ENCODE results near the gene LVRN.
"Not testable (repeated sequence)": the region's sequence is repeated elsewhere in the genome, so short reads cannot be mapped to it uniquely, and the experiment has no call there.

LVRN gene, protein sequence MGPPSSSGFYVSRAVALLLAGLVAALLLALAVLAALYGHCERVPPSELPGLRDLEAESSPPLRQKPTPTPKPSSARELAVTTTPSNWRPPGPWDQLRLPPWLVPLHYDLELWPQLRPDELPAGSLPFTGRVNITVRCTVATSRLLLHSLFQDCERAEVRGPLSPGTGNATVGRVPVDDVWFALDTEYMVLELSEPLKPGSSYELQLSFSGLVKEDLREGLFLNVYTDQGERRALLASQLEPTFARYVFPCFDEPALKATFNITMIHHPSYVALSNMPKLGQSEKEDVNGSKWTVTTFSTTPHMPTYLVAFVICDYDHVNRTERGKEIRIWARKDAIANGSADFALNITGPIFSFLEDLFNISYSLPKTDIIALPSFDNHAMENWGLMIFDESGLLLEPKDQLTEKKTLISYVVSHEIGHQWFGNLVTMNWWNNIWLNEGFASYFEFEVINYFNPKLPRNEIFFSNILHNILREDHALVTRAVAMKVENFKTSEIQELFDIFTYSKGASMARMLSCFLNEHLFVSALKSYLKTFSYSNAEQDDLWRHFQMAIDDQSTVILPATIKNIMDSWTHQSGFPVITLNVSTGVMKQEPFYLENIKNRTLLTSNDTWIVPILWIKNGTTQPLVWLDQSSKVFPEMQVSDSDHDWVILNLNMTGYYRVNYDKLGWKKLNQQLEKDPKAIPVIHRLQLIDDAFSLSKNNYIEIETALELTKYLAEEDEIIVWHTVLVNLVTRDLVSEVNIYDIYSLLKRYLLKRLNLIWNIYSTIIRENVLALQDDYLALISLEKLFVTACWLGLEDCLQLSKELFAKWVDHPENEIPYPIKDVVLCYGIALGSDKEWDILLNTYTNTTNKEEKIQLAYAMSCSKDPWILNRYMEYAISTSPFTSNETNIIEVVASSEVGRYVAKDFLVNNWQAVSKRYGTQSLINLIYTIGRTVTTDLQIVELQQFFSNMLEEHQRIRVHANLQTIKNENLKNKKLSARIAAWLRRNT

DNA sequence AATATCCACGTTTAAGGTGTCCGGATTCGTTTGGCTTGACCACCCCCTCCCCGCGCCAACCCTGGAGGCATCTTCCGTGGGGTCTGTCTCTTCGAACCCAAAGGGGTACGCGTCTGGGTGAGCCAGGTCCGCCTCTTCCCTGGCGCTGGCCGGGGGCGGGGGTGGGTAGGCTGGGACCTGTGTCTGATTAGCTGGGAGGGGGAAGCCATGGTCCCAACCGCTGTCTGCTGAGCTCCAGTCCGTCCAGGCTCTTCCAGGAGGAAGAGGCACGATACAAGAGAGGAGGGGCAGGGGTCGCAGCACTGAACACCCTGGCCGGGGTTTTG, at the start of gene LVRN:
Gene LVRN (plus strand): TSS at position 237 of the 326 bp plus-strand sequence. CDS start 143 bp downstream, outside the sequence.
- H3K27ac Mint-ChIP-seq, result no peak within 1 kb of the TSS
- H3K4me3 Mint-ChIP-seq, result peak within 1 kb of the TSS; percentile 28
- peaks cover 59% of the 10 kb centered on the region for H3K27me3 Mint-ChIP-seq

DNA sequence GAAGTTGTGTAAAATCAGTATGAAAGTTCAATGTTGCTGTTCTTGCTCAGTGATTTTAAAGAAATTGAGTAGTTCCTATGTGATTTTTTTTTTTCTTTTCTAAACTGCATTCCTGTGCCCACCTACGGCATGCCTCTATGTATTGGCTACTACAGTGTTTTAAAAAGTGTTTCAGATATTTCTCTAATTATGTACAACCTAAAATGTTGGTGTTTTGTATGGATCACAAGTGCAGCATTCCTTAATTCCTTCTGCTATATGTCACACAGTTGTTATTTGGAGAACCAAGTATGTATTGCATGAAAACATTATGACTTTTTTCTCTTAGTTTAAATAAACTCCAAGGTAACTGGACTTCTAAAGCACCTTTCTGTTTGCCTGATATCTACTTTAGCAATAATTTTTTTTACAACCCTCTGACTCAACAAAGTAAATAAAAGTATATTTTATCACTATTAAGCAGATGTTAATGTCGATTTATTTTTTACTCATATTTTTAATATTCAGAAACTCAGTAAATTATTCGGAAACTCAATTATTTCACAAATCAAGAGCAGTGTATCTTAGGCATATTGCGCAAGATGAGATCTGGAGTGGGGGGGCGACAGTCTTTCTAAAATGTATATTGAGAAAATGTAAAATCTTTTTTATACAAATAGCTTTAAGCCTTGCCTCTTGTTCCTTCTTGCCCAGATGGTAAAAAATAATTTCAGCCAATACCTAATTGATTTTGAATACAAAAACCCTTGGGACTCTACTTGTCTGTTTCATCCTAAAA, 48.5 kb upstream of the LVRN start:
- H3K27ac Mint-ChIP-seq; H3K4me1 Mint-ChIP-seq; ATAC-seq; H3K4me3 Mint-ChIP-seq; DNase-seq; H3K9me3 Mint-ChIP-seq; H3K27me3 Mint-ChIP-seq; H3K36me3 Mint-ChIP-seq (ENCODE audit: low read depth): not testable (repeated sequence)

More for the DNA sequence above, at the start of gene LVRN:
- H3K4me1 Mint-ChIP-seq, result peaks cover 9% of the 10 kb centered on the region
- no peaks in the 10 kb centered on the region for H3K9me3 Mint-ChIP-seq
- no peak for DNase-seq
- no peaks in the 10 kb centered on the region for H3K36me3 Mint-ChIP-seq (ENCODE audit: low read depth)
- no peak for ATAC-seq

DNA sequence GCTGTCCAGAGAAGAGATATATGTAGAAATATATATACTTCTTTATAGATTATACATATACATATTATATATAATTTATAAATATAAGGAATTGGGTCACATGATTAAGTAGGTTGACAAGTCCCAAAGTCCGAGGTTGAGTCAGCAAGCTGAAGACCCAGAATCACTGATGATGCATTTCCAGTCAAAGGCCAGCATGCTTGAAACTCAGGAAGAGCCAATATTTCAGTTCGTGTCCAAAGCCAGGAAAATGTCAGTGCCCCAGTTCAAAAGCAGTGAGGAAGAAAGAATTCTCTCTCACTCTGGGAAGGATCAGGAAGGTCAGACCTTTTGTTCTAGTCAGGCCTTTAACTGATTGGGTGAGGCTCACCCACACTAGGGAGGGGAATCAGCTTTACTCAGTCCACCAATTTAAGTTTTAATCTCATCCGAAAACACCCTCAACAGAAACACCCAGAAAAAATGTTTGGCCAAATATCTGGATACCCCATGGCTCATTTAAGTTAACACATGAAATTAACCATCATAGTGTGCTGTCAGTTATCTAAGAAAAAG, 42.0 kb upstream of the LVRN start:
- DNase-seq, result no peak

DNA sequence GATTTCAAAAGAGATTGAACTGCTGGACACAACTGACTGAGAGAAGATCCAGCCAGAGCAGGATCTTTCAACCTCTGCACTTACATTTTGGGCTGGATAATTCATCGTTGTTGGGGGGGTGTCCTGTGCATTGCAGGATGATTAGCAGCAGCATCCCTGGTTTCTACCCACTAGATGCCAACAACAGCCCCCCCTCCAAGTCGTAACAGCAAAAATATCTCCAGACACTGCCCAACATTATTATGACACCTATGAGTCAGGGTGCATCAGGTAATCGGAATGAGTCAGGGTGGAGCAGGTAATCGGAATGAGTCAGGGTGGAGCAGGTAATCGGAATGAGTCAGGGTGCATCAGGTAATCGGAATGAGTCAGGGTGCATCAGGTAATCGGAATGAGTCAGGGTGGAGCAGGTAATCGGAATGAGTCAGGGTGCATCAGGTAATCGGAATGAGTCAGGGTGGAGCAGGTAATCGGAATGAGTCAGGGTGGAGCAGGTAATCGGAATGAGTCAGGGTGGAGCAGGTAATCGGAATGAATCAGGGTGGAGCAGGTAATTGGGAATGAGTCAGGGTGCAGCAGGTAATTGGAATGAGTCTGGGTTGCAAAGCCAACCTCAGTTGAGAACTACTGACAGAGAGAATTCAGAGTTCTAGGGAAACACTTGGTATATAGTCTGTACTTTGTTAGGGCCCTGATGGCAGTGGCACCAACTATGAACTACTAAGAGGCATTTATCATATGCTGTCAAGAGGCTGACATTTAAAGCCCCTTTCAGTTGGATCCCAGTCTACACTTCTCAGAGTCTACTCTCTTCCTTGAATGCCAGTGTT, 33.5 kb upstream of the LVRN start:
- not testable (repeated sequence) for H3K36me3 Mint-ChIP-seq (ENCODE audit: low read depth); H3K4me3 Mint-ChIP-seq; H3K9me3 Mint-ChIP-seq; H3K27ac Mint-ChIP-seq; ATAC-seq; H3K4me1 Mint-ChIP-seq; DNase-seq; H3K27me3 Mint-ChIP-seq

More for the DNA sequence above, 42.0 kb upstream of the LVRN start:
- Mint-ChIP-seq H3K9me3 (no peaks in the 10 kb centered on the region), H3K36me3 (ENCODE audit: low read depth) (peaks cover 3% of the 10 kb centered on the region), H3K4me1 (no peaks in the 10 kb centered on the region), H3K27ac (no peak overlapping the region), H3K4me3 (no peak overlapping the region), H3K27me3 (no peaks in the 10 kb centered on the region)
- no peak for ATAC-seq

DNA sequence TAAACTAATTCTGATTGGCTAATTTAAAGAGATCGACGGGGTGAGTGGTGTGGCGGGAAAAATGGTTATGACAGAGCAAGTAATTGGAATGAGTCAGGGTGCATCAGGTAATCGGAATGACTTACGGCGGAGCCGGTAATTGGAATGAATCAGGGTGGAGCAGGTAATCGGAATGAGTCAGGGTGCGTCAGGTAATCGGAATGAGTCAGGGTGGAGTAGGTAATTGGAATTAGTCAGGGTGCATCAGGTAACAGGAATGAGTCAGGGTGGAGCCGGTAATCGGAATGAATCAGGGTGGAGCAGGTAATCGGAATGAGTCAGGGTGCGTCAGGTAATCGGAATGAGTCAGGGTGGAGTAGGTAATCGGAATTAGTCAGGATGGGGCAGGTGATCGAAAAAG, 32.1 kb upstream of the LVRN start:
- not testable (repeated sequence) for ATAC-seq; H3K36me3 Mint-ChIP-seq (ENCODE audit: low read depth); H3K27me3 Mint-ChIP-seq; H3K9me3 Mint-ChIP-seq; H3K4me1 Mint-ChIP-seq; H3K4me3 Mint-ChIP-seq; DNase-seq; H3K27ac Mint-ChIP-seq

DNA sequence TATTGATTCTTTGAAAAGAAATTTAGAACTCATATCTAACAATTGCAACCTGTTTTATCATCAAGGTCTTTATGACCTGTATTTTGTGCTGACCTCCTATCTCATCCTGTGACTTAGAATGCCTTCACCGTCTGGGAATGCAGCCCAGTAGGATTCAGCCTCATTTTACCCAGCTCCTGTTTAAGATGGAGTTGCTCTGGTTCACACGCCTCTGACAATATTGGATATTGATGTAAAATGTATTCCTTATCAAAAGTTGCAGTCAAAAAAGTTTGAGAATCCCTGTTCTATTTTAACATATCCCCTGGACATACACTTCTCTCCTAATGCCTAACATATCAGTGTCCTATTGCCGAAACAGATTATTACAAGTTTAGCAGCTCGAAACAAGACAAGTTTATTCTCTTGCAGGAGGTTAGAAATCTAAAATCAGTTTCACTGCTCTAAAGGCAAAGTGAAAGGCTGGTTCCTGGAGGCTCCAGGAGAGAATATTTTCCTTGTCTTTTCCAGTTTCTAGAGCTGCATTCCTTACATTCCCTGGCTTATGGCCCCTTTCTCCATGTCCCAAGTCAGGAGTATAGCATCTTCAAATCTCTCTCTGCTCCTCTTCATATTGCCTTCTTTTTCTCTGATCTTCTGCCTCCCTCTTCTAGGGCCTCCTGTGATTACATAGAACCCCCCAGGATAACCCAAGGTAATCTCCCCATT, 31.5 kb upstream of the LVRN start:
- no peak for ATAC-seq
- Mint-ChIP-seq H3K27me3 (no peaks in the 10 kb centered on the region), H3K27ac (no peak overlapping the region), H3K9me3 (no peaks in the 10 kb centered on the region), H3K4me3 (no peak overlapping the region), H3K4me1 (no peaks in the 10 kb centered on the region), H3K36me3 (ENCODE audit: low read depth) (no peaks in the 10 kb centered on the region)
- DNase-seq, result no peak

DNA sequence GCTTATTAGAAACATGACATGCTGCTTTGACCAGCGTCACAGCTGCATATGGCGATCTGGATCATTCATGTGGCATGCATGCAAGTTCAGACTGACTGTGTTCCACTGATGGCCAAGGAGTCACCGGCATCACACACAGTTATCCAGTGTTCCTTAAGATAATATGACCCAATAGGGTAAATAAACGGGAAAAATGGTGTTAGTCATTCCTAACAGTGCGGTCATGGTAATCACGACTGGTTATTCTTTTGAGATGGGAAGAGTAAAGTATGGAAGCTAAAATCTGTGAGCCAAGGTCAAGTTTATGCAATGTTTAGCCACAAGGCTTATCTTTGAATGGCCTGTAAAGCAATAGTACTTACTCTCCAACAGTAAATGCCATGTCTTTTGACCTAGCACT, 29.3 kb upstream of the LVRN start:
- Mint-ChIP-seq H3K36me3 (ENCODE audit: low read depth) (no peaks in the 10 kb centered on the region), H3K27me3 (no peaks in the 10 kb centered on the region), H3K27ac (no peak overlapping the region), H3K4me3 (no peak overlapping the region), H3K9me3 (no peaks in the 10 kb centered on the region), H3K4me1 (no peaks in the 10 kb centered on the region)
- no peak for ATAC-seq
- no peak for DNase-seq

DNA sequence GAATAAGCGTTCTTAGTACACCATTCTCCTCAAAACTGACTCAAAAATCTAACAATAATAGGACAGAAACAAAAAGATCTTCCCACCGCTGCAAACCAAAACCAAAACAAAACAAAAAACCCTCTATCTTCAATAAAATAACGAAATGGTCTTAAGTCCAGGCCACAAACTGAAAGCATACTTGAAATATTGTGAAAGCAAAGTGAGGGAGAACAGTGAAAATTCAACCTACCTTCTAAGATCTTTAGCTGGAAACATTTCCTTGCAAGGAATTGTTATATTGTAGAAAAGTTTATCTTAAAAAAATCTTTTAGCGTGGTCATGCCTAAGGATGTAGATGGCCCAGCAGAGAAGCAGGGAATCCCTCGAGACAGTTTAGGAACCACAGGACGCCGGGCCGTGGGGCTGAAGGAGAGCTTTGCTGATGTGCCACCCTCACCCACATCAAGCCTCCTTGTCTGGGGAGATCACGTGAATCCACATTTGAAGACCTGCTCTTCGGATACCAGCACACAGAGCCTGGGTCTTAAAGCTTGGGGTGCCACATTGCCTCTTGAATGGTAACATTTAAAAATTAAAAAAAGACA, 27.8 kb upstream of the LVRN start:
- no peaks in the 10 kb centered on the region for H3K4me1 Mint-ChIP-seq
- H3K27ac Mint-ChIP-seq, result no peak overlapping the region
- H3K4me3 Mint-ChIP-seq, result no peak overlapping the region
- ATAC-seq (no peak), DNase-seq (no peak)
- H3K27me3 Mint-ChIP-seq, result no peaks in the 10 kb centered on the region
- no peaks in the 10 kb centered on the region for H3K9me3 Mint-ChIP-seq
- H3K36me3 Mint-ChIP-seq (ENCODE audit: low read depth), result no peaks in the 10 kb centered on the region

DNA sequence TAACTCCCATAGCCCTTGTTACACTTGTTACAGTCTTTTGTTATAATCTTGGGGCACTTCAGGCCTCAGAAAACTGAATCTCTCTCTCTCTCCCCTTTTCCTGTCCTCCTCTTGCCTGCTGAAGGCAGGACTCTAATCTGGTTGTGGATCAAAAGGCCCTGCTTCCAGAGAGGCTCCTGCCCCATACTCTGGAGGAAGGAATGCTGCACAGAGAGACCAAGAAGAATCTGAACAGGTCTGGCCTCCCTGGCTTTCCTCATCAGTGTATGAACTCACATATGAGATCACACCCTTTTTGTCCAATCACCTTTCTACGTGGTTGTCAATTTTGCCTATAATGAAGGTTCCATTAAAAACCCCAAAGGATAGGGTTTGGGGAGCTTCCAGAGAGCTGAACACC, 26.2 kb upstream of the LVRN start:
- DNase-seq (no peak), ATAC-seq (no peak)
- Mint-ChIP-seq H3K27me3 (peaks cover 2% of the 10 kb centered on the region), H3K4me3 (no peak overlapping the region), H3K36me3 (ENCODE audit: low read depth) (no peaks in the 10 kb centered on the region), H3K4me1 (no peaks in the 10 kb centered on the region), H3K9me3 (no peaks in the 10 kb centered on the region), H3K27ac (no peak overlapping the region)

DNA sequence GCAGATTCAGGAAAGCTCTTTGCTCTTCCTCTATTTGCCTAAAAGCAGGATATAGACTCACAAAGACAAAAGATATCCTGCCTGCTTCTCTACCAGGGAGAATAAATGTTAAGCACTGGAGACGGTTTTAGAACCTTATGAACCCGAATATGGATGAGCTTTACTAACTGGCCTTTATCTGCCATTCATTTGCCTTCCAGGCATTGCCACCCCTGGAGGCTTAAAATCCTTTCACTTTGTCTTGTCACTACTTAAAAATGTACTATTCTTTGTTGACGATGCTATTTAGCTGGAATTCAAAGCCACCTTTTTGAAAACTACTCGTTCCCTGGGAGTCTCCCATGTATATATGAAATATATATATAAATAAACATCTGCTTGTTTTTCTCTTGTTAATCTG, 23.2 kb upstream of the LVRN start:
- DNase-seq, result no peak
- Mint-ChIP-seq H3K27ac (no peak overlapping the region), H3K36me3 (ENCODE audit: low read depth) (no peaks in the 10 kb centered on the region), H3K27me3 (peaks cover 3% of the 10 kb centered on the region), H3K9me3 (no peaks in the 10 kb centered on the region), H3K4me1 (no peaks in the 10 kb centered on the region), H3K4me3 (no peak overlapping the region)
- no peak for ATAC-seq

DNA sequence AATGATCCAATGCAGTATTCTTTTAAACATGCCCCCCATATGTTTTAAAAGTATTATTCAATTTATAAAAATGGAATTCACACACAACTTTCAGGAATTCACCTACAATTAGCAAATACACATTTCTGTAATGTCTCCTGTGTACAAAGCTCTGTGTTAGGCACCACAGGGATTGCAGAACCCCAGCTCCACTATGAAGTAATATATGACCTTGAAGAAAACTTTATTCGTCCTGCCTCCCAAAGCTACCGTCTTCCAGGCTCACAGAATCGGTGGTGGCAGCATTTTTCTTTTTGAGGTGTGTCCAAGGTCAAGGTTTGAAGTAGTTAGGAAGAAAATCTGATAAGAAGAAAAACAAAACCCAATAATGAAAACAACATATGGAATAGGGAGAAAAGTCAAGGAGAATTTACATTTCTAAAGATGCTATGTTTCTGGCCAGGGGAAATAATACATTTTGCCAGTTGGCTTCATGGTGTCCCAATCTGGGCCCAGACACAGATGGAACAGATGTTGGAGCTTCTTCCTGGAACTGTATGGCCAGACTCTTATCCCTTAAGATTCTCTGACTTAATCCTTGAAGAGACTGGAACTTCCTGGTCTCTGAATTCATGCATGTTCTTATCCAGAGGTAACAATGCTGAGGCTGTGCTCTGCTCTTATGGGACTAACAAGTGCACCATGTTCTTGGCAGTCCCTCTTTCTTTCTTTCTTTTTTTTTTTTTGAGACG, 22.0 kb upstream of the LVRN start:
- no peaks in the 10 kb centered on the region for H3K36me3 Mint-ChIP-seq (ENCODE audit: low read depth)
- peaks cover 3% of the 10 kb centered on the region for H3K27me3 Mint-ChIP-seq
- DNase-seq (no peak), ATAC-seq (no peak)
- no peak overlapping the region for H3K27ac Mint-ChIP-seq
- no peak overlapping the region for H3K4me3 Mint-ChIP-seq
- H3K9me3 Mint-ChIP-seq, result no peaks in the 10 kb centered on the region
- no peaks in the 10 kb centered on the region for H3K4me1 Mint-ChIP-seq

DNA sequence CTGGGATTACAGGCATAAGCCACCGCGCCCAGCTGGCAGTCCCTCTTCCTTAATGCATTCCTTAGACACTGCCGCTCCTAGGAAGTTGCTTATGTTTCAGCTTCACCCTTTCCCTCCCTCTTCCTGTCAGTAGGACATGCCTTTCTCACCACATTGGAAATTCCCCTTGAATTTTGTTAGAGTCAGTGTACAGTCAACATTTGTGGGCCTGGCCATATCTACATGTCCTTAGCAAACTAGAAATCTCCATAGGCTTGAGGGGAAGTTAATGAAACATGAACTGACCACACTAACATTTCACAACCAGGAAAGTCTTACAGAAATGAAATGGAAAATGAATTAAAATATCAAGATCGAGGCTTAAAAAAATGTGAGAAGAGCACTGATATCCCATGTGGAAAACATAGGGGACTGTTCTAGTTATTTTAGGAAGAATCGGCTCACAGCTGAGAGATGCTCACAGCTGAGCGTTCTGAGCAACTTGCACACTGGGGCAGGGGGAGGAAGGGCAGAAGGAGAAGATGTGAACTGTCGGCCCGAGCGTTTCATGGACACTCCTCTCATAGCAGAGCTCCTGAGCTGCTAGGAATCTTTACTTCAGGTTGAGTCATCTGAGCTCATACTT, 21.1 kb upstream of the LVRN start:
- DNase-seq (no peak), ATAC-seq (no peak)
- no peak overlapping the region for H3K4me3 Mint-ChIP-seq
- H3K9me3 Mint-ChIP-seq, result no peaks in the 10 kb centered on the region
- no peak overlapping the region for H3K27ac Mint-ChIP-seq
- H3K27me3 Mint-ChIP-seq, result peaks cover 3% of the 10 kb centered on the region
- H3K4me1 Mint-ChIP-seq, result no peaks in the 10 kb centered on the region
- H3K36me3 Mint-ChIP-seq (ENCODE audit: low read depth), result no peaks in the 10 kb centered on the region
